H54 (cell line): ENCODE measurements around the gene SLC2A8.
A peak's percentile ranks its signal among the peaks of the same experiment; 100 is the strongest.

Source experiments
- DNase-seq: peaks from one replicate; pipeline ENCODE4 v3.0.0; 2011; ENCODE audit warnings: low spot score, mixed read lengths; ENCODE audit not compliant: insufficient read length
- FAIRE-seq: peaks from 3 replicates; lab custom pipeline; 2011; peaks lifted over from hg19 to GRCh38; lab: Jason Lieb, UNC
- POLR2A ChIP-seq: IDR thresholded peaks from 2 replicates; pipeline ENCODE4 v1.6.1; 2011; ENCODE audit warnings: low read depth, mild to moderate bottlenecking, low read length

The SLC2A8 gene

GRCh38 chr9:127444921-127445850 is 48.2 kb downstream of the SLC2A8 start:
- FAIRE-seq = no peak
- TF ChIP-seq POLR2A = peak; percentile 31
- no peak for DNase-seq

- DNase-seq (no peak), FAIRE-seq (no peak)
- no peak for TF ChIP-seq POLR2A
These were observed 49.1 kb downstream of the SLC2A8 start for GRCh38 chr9:127445851-127446712.

- DNase-seq = no peak
- no peak for FAIRE-seq
- no peak for TF ChIP-seq POLR2A
These were observed 49.9 kb downstream of the SLC2A8 start for GRCh38 chr9:127446713-127447415.

GRCh38 chr9:127447416-127448111 is 50.6 kb downstream of the SLC2A8 start:
- FAIRE-seq (no peak), DNase-seq (no peak)
- TF ChIP-seq POLR2A = no peak

GRCh38 chr9:127448112-127448805 is 51.3 kb downstream of the SLC2A8 start:
- no peak for DNase-seq
- no peak for TF ChIP-seq POLR2A
- FAIRE-seq = no peak

GRCh38 chr9:127449332-127449966 is 52.5 kb downstream of the SLC2A8 start:
- FAIRE-seq (no peak), DNase-seq (no peak)
- no peak for TF ChIP-seq POLR2A

- DNase-seq = no peak
- TF ChIP-seq POLR2A = no peak
- FAIRE-seq = no peak
These were observed 53.3 kb downstream of the SLC2A8 start for GRCh38 chr9:127450243-127450760.

- DNase-seq = peak; percentile 95
- no peak for FAIRE-seq
- TF ChIP-seq POLR2A = peak; percentile 99
These were observed 54.0 kb downstream of the SLC2A8 start, which contains the start of the genes LRSAM1 and RPL12 for GRCh38 chr9:127450830-127451607. TSS of gene LRSAM1 (plus strand) at chr9:127451510. CDS start at chr9:127454528, 3,018 bp downstream. TSS of gene RPL12 (minus strand) at chr9:127451406. CDS start at chr9:127451317, 89 bp downstream.

GRCh38 chr9:127451608-127451857 is 54.6 kb downstream of the SLC2A8 start:
- FAIRE-seq = no peak

GRCh38 chr9:127451858-127452656 is 55.1 kb downstream of the SLC2A8 start:
- peak; percentile 35 for TF ChIP-seq POLR2A
- FAIRE-seq = no peak
- DNase-seq = peak; percentile 91

More at GRCh38 chr9:127451608-127451857, 54.6 kb downstream of the SLC2A8 start:
- TF ChIP-seq POLR2A = no peak
- no peak for DNase-seq
